Natural killer cell (primary cell): ENCODE measurements around the gene NAPA. TPM values are rescaled to one million over a fixed set of nuclear protein-coding genes. Genes with fewer than 3 reads are reported as not detected.

ENCODE experiments used
- ATAC-seq, 3 donors: fragments of 150-1000 bp in 2 of 3; fragments of 200-7000 bp in 1 of 3; cut with Tn5 transposase; 1 replicate in 1 of 3; 2 replicates in 2 of 3; pipeline ENCODE4 v1.10.0; 2021; ENCODE audit warnings: mild to moderate bottlenecking in 2 of 3, moderate library complexity in 2 of 3
- DNase-seq, 2 donors: peaks; one replicate each; pipeline versions ENCODE4 v3.0.0 to v3.0.0-alpha.2; 2013 to 2021; ENCODE audit warnings: mixed read lengths in 1 of 2
- H3K27ac ChIP-seq: one replicate; pipeline ENCODE4 v1.5.1; 2013; ENCODE audit warnings: mild to moderate bottlenecking, low read length
- H3K27me3 ChIP-seq: one replicate; pipeline ENCODE4 v1.6.1; 2013; ENCODE audit warnings: low read length; ENCODE audit not compliant: control insufficient read depth, insufficient read depth
- H3K36me3 ChIP-seq: one replicate; pipeline ENCODE4 v1.6.1; 2013; ENCODE audit warnings: low read length; ENCODE audit not compliant: control insufficient read depth, insufficient read depth
- H3K4me1 ChIP-seq: one replicate; pipeline ENCODE4 v1.6.1; 2013; ENCODE audit warnings: low read length; ENCODE audit not compliant: control insufficient read depth, insufficient read depth
- H3K4me3 ChIP-seq: one replicate; pipeline ENCODE4 v1.5.1; 2013; ENCODE audit warnings: low read length
- H3K9me3 ChIP-seq: one replicate; pipeline ENCODE4 v1.6.1; 2013; ENCODE audit warnings: low read length; ENCODE audit not compliant: control insufficient read depth, insufficient read depth
- H3K27ac Mint-ChIP-seq, 2 donors: one replicate each; pipeline ENCODE4 v1.8.0; 2022; ENCODE audit warnings: mild to moderate bottlenecking in 2 of 2, mixed read lengths in 2 of 2, moderate library complexity in 1 of 2
- H3K27me3 Mint-ChIP-seq, 2 donors: one replicate each; pipeline ENCODE4 v1.8.0; 2022; ENCODE audit warnings: low read depth in 2 of 2, mixed read lengths in 2 of 2
- H3K36me3 Mint-ChIP-seq: one replicate; pipeline ENCODE4 v1.8.0; 2022; ENCODE audit warnings: mixed read lengths
- H3K4me1 Mint-ChIP-seq, 2 donors: one replicate each; pipeline ENCODE4 v1.8.0; 2022; ENCODE audit warnings: mixed read lengths in 2 of 2
- H3K4me3 Mint-ChIP-seq: one replicate; pipeline ENCODE4 v1.8.0; 2022; ENCODE audit warnings: mild to moderate bottlenecking, moderate library complexity, mixed read lengths
- H3K9me3 Mint-ChIP-seq, 2 donors: one replicate each; pipeline ENCODE4 v1.8.0; 2022; ENCODE audit warnings: mixed read lengths in 2 of 2
- CTCF ChIP-seq: fragments of 200-600 bp; IDR thresholded peaks from one replicate; pipeline ENCODE4 v1.8.0; 2022; ENCODE audit warnings: antibody characterized with exemption
- WGBS: methylation state at CpG from one replicate; pipeline ENCODE4 v1.1.7; 2013; ENCODE audit warnings: missing lambda C conversion rate; ENCODE audit not compliant: insufficient coverage; 5-methylcytosine and 5-hydroxymethylcytosine counted together
- intact Hi-C: fragments of 100-400 bp; cut with micrococcal nuclease; formaldehyde crosslinking; loops from one replicate; pipeline ENCODE4 v1.14.2; 2022
- total RNA-seq, 4 donors: library from RNA; stranded (reverse); fragments of 120-200 nt in 1 of 4; gene quantifications; one replicate each; pipeline versions ENCODE4 v1.2.3 to v1.2.4, GENCODE V29; 2013 to 2022

Gene NAPA
- total RNA-seq, 3 donors from 2014 or later (not counting 1 experiment from before 2014, with no cell fraction given), result 192 to 215 (median 192) TPM

- Mint-ChIP-seq H3K9me3 (no peaks in the 10 kb centered on the region), H3K4me3 (no peak overlapping the region), H3K4me1 (peaks cover 37 to 59% of the 10 kb centered on the region in 2 donors), H3K27me3 (no peaks in the 10 kb centered on the region), H3K27ac (no peak overlapping the region), H3K36me3 (no peaks in the 10 kb centered on the region)
- 92% methylated on average over 5 of the region's 5 CpGs for WGBS
- no peaks in the 10 kb centered on the region for H3K27me3 ChIP-seq
- intact Hi-C loops, result no loop called here
- H3K9me3 ChIP-seq, result no peaks in the 10 kb centered on the region
- ATAC-seq (no peak), DNase-seq (no peak)
- H3K4me1 ChIP-seq, result peaks cover 27% of the 10 kb centered on the region
- peaks cover 11% of the 10 kb centered on the region for H3K36me3 ChIP-seq
- no peak for TF ChIP-seq CTCF
- H3K27ac ChIP-seq, result no peak overlapping the region
- H3K4me3 ChIP-seq, result no peak overlapping the region
Observed at GRCh38 chr19:47508721-47509120, 6.1 kb downstream of the NAPA start.

GRCh38 chr19:47507924-47508553 lies 6.8 kb downstream of the NAPA start:
- peaks cover 3% of the 10 kb centered on the region for H3K36me3 Mint-ChIP-seq
- DNase-seq (no peak), ATAC-seq (no peak)
- Histone ChIP-seq H3K36me3 (peaks cover 18% of the 10 kb centered on the region), H3K4me1 (peaks cover 21% of the 10 kb centered on the region), H3K27me3 (no peaks in the 10 kb centered on the region), H3K27ac (no peak overlapping the region), H3K4me3 (no peak overlapping the region), H3K9me3 (no peaks in the 10 kb centered on the region)
- no peak overlapping the region for H3K27ac Mint-ChIP-seq
- H3K9me3 Mint-ChIP-seq, result no peaks in the 10 kb centered on the region
- TF ChIP-seq CTCF, result no peak
- intact Hi-C loops, result no loop called here
- no peak overlapping the region for H3K4me3 Mint-ChIP-seq
- H3K4me1 Mint-ChIP-seq, result peaks cover 34 to 59% of the 10 kb centered on the region in 2 donors
- WGBS, result 78% methylated on average over 11 of the region's 11 CpGs
- H3K27me3 Mint-ChIP-seq, result no peaks in the 10 kb centered on the region

GRCh38 chr19:47507012-47507411 lies 7.9 kb downstream of the NAPA start:
- Mint-ChIP-seq H3K9me3 (no peaks in the 10 kb centered on the region), H3K27me3 (no peaks in the 10 kb centered on the region), H3K36me3 (peaks cover 7% of the 10 kb centered on the region), H3K27ac (no peak overlapping the region), H3K4me1 (peaks cover 29 to 50% of the 10 kb centered on the region in 2 donors), H3K4me3 (no peak overlapping the region)
- Histone ChIP-seq H3K27me3 (no peaks in the 10 kb centered on the region), H3K4me1 (peaks cover 10% of the 10 kb centered on the region), H3K4me3 (no peak overlapping the region), H3K9me3 (no peaks in the 10 kb centered on the region), H3K27ac (no peak overlapping the region), H3K36me3 (peaks cover 22% of the 10 kb centered on the region)
- TF ChIP-seq CTCF, result no peak
- DNase-seq (no peak), ATAC-seq (no peak)
- intact Hi-C loops, result no loop called here
- WGBS, result 81% methylated on average over 6 of the region's 6 CpGs

- Mint-ChIP-seq H3K36me3 (peaks cover 7% of the 10 kb centered on the region), H3K27ac (no peak overlapping the region), H3K4me3 (no peak overlapping the region), H3K27me3 (no peaks in the 10 kb centered on the region), H3K4me1 (peaks cover 28 to 45% of the 10 kb centered on the region in 2 donors), H3K9me3 (no peaks in the 10 kb centered on the region)
- H3K4me3 ChIP-seq, result no peak overlapping the region
- no peak for TF ChIP-seq CTCF
- no peak overlapping the region for H3K27ac ChIP-seq
- no peaks in the 10 kb centered on the region for H3K9me3 ChIP-seq
- ATAC-seq (no peak), DNase-seq (no peak)
- 93% methylated on average over 8 of the region's 8 CpGs for WGBS
- H3K4me1 ChIP-seq, result peaks cover 5% of the 10 kb centered on the region
- no peaks in the 10 kb centered on the region for H3K27me3 ChIP-seq
- H3K36me3 ChIP-seq, result peaks cover 26% of the 10 kb centered on the region
- intact Hi-C loops, result no loop called here
Observed at GRCh38 chr19:47506459-47506858, 8.4 kb downstream of the NAPA start.
